ENCODE results near the gene OR51B5. TPM values are rescaled to one million over a fixed set of nuclear protein-coding genes. Genes with fewer than 3 reads are reported as not detected.

OR51B5 gene
- total RNA-seq, result not detected

GRCh38 chr11:5343474-5344335, at the start of gene OR51B5:
Gene OR51B5, minus strand, starts transcription at chr11:5343524. Its CDS starts 0 bp downstream, at chr11:5343524.
- DNase-seq (no peak), ATAC-seq (no peak)
- no peaks in the 10 kb centered on the region for H3K36me3 ChIP-seq
- no peak within 1 kb of the TSS for H3K4me3 ChIP-seq
- in situ Hi-C loops (cut with MboI; ENCODE audit: low sequenced_read_pairs in 4 of 4) (no loop called here), intact Hi-C loops (cut with DNase I; ENCODE audit: low total_unique reads) (no loop called here)
- no peak for TF ChIP-seq POLR2A (IDR thresholded peaks at IDR 0.05)
- no peak for TF ChIP-seq CTCF (IDR thresholded peaks at IDR 0.05 in 4 of 5, conservative IDR thresholded peaks at IDR 0.05 in 1 of 5)
- H3K4me1 ChIP-seq, result no peaks in the 10 kb centered on the region
- no peaks in the 10 kb centered on the region for H3K9me3 ChIP-seq
- H3K27me3 ChIP-seq, result no peaks in the 10 kb centered on the region
- H3K27ac ChIP-seq, result no peak within 1 kb of the TSS

GRCh38 chr11:5390210-5390609, 46.9 kb upstream of the OR51B5 start:
- Histone ChIP-seq H3K4me1 (no peaks in the 10 kb centered on the region), H3K9me3 (no peaks in the 10 kb centered on the region), H3K27me3 (no peaks in the 10 kb centered on the region), H3K4me3 (no peak overlapping the region), H3K27ac (no peak overlapping the region), H3K36me3 (no peaks in the 10 kb centered on the region)
- no peak for ATAC-seq
- in situ Hi-C loops (cut with MboI; ENCODE audit: low sequenced_read_pairs in 4 of 4), result no loop called here
- intact Hi-C loops (cut with DNase I; ENCODE audit: low total_unique reads), result no loop called here
- no peak for DNase-seq
- TF ChIP-seq POLR2A (IDR thresholded peaks at IDR 0.05) (no peak), CTCF (IDR thresholded peaks at IDR 0.05 in 4 of 5, conservative IDR thresholded peaks at IDR 0.05 in 1 of 5) (no peak)

- TF ChIP-seq POLR2A (IDR thresholded peaks at IDR 0.05) (no peak), CTCF (IDR thresholded peaks at IDR 0.05 in 4 of 5, conservative IDR thresholded peaks at IDR 0.05 in 1 of 5) (no peak)
- no peak overlapping the region for H3K27ac ChIP-seq
- in situ Hi-C loops (cut with MboI; ENCODE audit: low sequenced_read_pairs in 4 of 4), result no loop called here
- H3K36me3 ChIP-seq, result no peaks in the 10 kb centered on the region
- DNase-seq (no peak), ATAC-seq (no peak)
- no peak overlapping the region for H3K4me3 ChIP-seq
- H3K27me3 ChIP-seq, result no peaks in the 10 kb centered on the region
- intact Hi-C loops (cut with DNase I; ENCODE audit: low total_unique reads), result no loop called here
- no peaks in the 10 kb centered on the region for H3K4me1 ChIP-seq
- no peaks in the 10 kb centered on the region for H3K9me3 ChIP-seq
Observed at GRCh38 chr11:5384335-5384734, 41.0 kb upstream of the OR51B5 start.

- no peaks in the 10 kb centered on the region for H3K36me3 ChIP-seq
- H3K4me3 ChIP-seq, result no peak within 1 kb of the TSS
- no peak for ATAC-seq
- no peak within 1 kb of the TSS for H3K27ac ChIP-seq
- H3K4me1 ChIP-seq, result no peaks in the 10 kb centered on the region
- DNase-seq, result no peak
- in situ Hi-C loops (cut with MboI; ENCODE audit: low sequenced_read_pairs in 4 of 4), result no loop called here
- TF ChIP-seq CTCF (IDR thresholded peaks at IDR 0.05 in 4 of 5, conservative IDR thresholded peaks at IDR 0.05 in 1 of 5), result no peak
- TF ChIP-seq POLR2A (IDR thresholded peaks at IDR 0.05), result no peak
- no peaks in the 10 kb centered on the region for H3K27me3 ChIP-seq
- no peaks in the 10 kb centered on the region for H3K9me3 ChIP-seq
- intact Hi-C loops (cut with DNase I; ENCODE audit: low total_unique reads), result no loop called here
Observed at GRCh38 chr11:5383576-5383975, 40.3 kb upstream of the OR51B5 start, which contains the start of gene OR51M1. Gene OR51M1, plus strand, starts transcription at chr11:5383812. Its CDS starts 5,587 bp downstream, at chr11:5389399.

Data from gastrocnemius medialis (tissue), 4 donors.